ENCODE data around the gene PRKCB.

- TF ChIP-seq CTCF (IDR thresholded peaks at IDR 0.05) (peak in 2 of 3 donors; percentile 39 to 42), POLR2AphosphoS5 (IDR thresholded peaks at IDR 0.05) (no peak)
Observed at GRCh38 chr16:23801378-23801777, 34.4 kb upstream of the PRKCB start.
